Loucy (cell line): ENCODE measurements around the gene ITIH3.

ENCODE experiments used
- H2AFZ ChIP-seq: fragments of 200-600 bp; sonication (generic); 2 replicates; pipeline ENCODE4 v1.6.0; 2016; ENCODE audit warnings: antibody characterized with exemption, mild to moderate bottlenecking, low read length, moderate library complexity
- H3F3A ChIP-seq: fragments of 200-600 bp; 2 replicates; pipeline ENCODE4 v1.6.0; 2016; ENCODE audit warnings: antibody characterized with exemption, low read depth, mild to moderate bottlenecking
- H3K27me3 ChIP-seq: fragments of 200-600 bp; sonication (generic); 2 replicates; pipeline ENCODE4 v1.6.1; 2014; ENCODE audit warnings: low read length, mild to moderate bottlenecking; ENCODE audit not compliant: insufficient read depth, poor library complexity, severe bottlenecking
- H3K36me3 ChIP-seq: fragments of 200-600 bp; sonication (generic); 2 replicates; pipeline ENCODE4 v1.6.1; 2016; ENCODE audit warnings: low read length; ENCODE audit not compliant: insufficient read depth
- H3K4me1 ChIP-seq: fragments of 200-600 bp; sonication (generic); 2 replicates; pipeline ENCODE4 v1.5.1; 2014; ENCODE audit warnings: low read length, mild to moderate bottlenecking; ENCODE audit not compliant: insufficient read depth, poor library complexity, severe bottlenecking
- H3K4me2 ChIP-seq: fragments of 200-600 bp; sonication (generic); 2 replicates; pipeline ENCODE4 v1.6.0; 2014; ENCODE audit warnings: antibody characterized with exemption, low read length, low read depth, mild to moderate bottlenecking; ENCODE audit not compliant: poor library complexity, severe bottlenecking
- H3K4me3 ChIP-seq: fragments of 200-600 bp; sonication (generic); 2 replicates; pipeline ENCODE4 v1.5.1; 2014; ENCODE audit warnings: low read length, mild to moderate bottlenecking, mixed read lengths; ENCODE audit not compliant: poor library complexity, severe bottlenecking
- H3K79me2 ChIP-seq: fragments of 200-600 bp; sonication (generic); 2 replicates; pipeline ENCODE4 v1.6.1; 2014; ENCODE audit warnings: low read length; ENCODE audit not compliant: insufficient read depth
- H3K9ac ChIP-seq: fragments of 200-600 bp; sonication (generic); 2 replicates; pipeline ENCODE4 v1.6.0; 2014; ENCODE audit warnings: mild to moderate bottlenecking, low read depth, low read length, moderate library complexity; ENCODE audit not compliant: poor library complexity, severe bottlenecking
- H3K9me2 ChIP-seq: fragments of 200-600 bp; sonication (generic); replicated peaks from 2 replicates; pipeline ENCODE4 v1.6.1; 2016; ENCODE audit warnings: low read depth, low read length, mixed read lengths
- H3K9me3 ChIP-seq: fragments of 200-600 bp; sonication (generic); 2 replicates; pipeline ENCODE4 v1.6.1; 2014; ENCODE audit warnings: mild to moderate bottlenecking, antibody characterized with exemption, low read length, low read depth; ENCODE audit not compliant: insufficient read depth
- H4K20me1 ChIP-seq: fragments of 200-600 bp; sonication (generic); 2 replicates; pipeline ENCODE4 v1.6.0; 2014; ENCODE audit warnings: antibody characterized with exemption, low read length, mild to moderate bottlenecking; ENCODE audit not compliant: insufficient read depth, poor library complexity, severe bottlenecking
- EZH2phosphoT487 ChIP-seq: fragments of 200-600 bp; IDR thresholded peaks from 2 replicates; pipeline ENCODE4 v1.6.1; 2018; ENCODE audit warnings: antibody characterized with exemption, mild to moderate bottlenecking, moderate library complexity, borderline replicate concordance
- TF ChIP-seq, protein P1 (sequence below): fragments of 200-600 bp; sonication (generic); conservative IDR thresholded peaks from 2 replicates; pipeline ENCODE4 v1.5.1; 2014; ENCODE audit warnings: mild to moderate bottlenecking, antibody characterized with exemption, low read length

ITIH3 gene

DNA sequence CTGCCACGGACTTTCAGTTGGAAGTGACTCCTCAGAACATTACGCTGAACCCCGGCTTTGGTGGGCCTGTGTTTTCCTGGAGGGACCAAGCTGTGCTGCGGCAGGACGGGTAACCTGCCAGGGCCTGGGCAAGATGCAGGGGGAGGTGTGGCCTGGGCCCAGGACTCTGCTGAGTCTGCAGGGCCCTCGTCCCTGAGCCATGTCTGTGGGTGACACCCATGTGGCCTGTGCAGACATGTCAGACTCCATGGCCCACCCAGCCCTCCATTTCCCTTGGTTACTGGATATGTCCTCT, 4.9 kb upstream of the ITIH3 start:
- H4K20me1 ChIP-seq = no peaks in the 10 kb centered on the region
- H3K9ac ChIP-seq = no peak overlapping the region
- H3K4me2 ChIP-seq = no peak overlapping the region
- H3K9me3 ChIP-seq = no peaks in the 10 kb centered on the region
- H3F3A ChIP-seq = no peaks in the 10 kb centered on the region
- TF ChIP-seq, protein P1, sequence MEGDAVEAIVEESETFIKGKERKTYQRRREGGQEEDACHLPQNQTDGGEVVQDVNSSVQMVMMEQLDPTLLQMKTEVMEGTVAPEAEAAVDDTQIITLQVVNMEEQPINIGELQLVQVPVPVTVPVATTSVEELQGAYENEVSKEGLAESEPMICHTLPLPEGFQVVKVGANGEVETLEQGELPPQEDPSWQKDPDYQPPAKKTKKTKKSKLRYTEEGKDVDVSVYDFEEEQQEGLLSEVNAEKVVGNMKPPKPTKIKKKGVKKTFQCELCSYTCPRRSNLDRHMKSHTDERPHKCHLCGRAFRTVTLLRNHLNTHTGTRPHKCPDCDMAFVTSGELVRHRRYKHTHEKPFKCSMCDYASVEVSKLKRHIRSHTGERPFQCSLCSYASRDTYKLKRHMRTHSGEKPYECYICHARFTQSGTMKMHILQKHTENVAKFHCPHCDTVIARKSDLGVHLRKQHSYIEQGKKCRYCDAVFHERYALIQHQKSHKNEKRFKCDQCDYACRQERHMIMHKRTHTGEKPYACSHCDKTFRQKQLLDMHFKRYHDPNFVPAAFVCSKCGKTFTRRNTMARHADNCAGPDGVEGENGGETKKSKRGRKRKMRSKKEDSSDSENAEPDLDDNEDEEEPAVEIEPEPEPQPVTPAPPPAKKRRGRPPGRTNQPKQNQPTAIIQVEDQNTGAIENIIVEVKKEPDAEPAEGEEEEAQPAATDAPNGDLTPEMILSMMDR = no peak
- TF ChIP-seq EZH2phosphoT487 = no peak
- H3K4me1 ChIP-seq = no peaks in the 10 kb centered on the region
- no peaks in the 10 kb centered on the region for H3K79me2 ChIP-seq
- H2AFZ ChIP-seq = no peak overlapping the region
- no peaks in the 10 kb centered on the region for H3K9me2 ChIP-seq
- H3K27me3 ChIP-seq = no peaks in the 10 kb centered on the region
- no peak overlapping the region for H3K4me3 ChIP-seq
- H3K36me3 ChIP-seq = no peaks in the 10 kb centered on the region

GRCh38 chr3:52790337-52790736, 4.3 kb upstream of the ITIH3 start:
- Histone ChIP-seq H3K9ac (no peak overlapping the region), H3K4me3 (no peak overlapping the region), H2AFZ (no peak overlapping the region), H3K4me1 (no peaks in the 10 kb centered on the region), H3K9me2 (no peaks in the 10 kb centered on the region), H3K27me3 (no peaks in the 10 kb centered on the region), H3K9me3 (no peaks in the 10 kb centered on the region), H4K20me1 (no peaks in the 10 kb centered on the region), H3K4me2 (no peak overlapping the region), H3K36me3 (no peaks in the 10 kb centered on the region), H3F3A (no peaks in the 10 kb centered on the region), H3K79me2 (no peaks in the 10 kb centered on the region)
- TF ChIP-seq EZH2phosphoT487 = no peak
- TF ChIP-seq, protein P1 = no peak

DNA sequence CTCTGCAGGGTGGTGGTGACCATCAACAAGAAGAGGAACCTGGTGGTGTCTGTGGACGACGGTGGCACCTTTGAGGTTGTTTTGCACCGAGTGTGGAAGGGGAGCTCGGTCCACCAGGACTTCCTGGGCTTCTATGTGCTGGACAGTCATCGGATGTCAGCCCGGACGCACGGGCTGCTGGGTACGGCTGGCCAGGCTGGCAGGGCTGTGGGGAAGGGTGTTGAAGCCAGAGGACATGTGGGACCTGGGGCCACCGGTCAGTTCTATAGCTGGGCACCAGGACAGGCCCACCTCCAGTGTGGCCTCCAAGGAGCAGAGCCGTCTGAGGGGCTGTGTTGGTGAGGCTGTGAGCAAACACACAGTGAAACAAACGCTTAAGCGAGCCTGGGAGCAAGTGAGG, 3.9 kb upstream of the ITIH3 start:
- TF ChIP-seq, protein P1 = no peak
- TF ChIP-seq EZH2phosphoT487 = no peak
- no peaks in the 10 kb centered on the region for H4K20me1 ChIP-seq
- H3K9ac ChIP-seq = no peak overlapping the region
- no peaks in the 10 kb centered on the region for H3K4me1 ChIP-seq
- no peak overlapping the region for H3K4me2 ChIP-seq
- H2AFZ ChIP-seq = no peak overlapping the region
- no peaks in the 10 kb centered on the region for H3F3A ChIP-seq
- no peaks in the 10 kb centered on the region for H3K9me2 ChIP-seq
- H3K4me3 ChIP-seq = no peak overlapping the region
- no peaks in the 10 kb centered on the region for H3K79me2 ChIP-seq
- no peaks in the 10 kb centered on the region for H3K36me3 ChIP-seq
- H3K9me3 ChIP-seq = no peaks in the 10 kb centered on the region
- no peaks in the 10 kb centered on the region for H3K27me3 ChIP-seq

DNA sequence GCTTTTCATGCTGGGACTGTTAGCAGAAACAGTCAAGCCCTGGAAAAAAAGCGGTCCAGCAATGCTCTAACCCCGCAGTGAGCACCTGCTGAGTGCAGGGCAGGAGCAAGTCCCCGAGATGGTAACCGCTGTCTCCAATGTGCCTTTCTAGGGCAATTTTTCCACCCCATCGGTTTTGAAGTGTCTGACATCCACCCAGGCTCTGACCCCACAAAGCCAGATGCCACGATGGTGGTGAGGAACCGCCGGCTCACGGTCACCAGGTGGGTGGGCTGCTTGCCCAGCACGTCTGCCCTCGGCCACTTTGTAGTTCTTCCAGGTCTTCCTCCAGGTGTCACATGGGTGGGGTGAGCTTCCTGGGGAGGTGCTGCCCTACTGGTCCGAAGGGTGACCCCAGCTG, 3.2 kb upstream of the ITIH3 start:
- no peaks in the 10 kb centered on the region for H3K4me1 ChIP-seq
- H3F3A ChIP-seq = no peaks in the 10 kb centered on the region
- H3K36me3 ChIP-seq = no peaks in the 10 kb centered on the region
- TF ChIP-seq EZH2phosphoT487 = no peak
- TF ChIP-seq, protein P1 = no peak
- H3K9me3 ChIP-seq = no peaks in the 10 kb centered on the region
- H4K20me1 ChIP-seq = no peaks in the 10 kb centered on the region
- no peaks in the 10 kb centered on the region for H3K27me3 ChIP-seq
- H3K79me2 ChIP-seq = no peaks in the 10 kb centered on the region
- H3K4me3 ChIP-seq = no peak overlapping the region
- no peaks in the 10 kb centered on the region for H3K9me2 ChIP-seq
- H2AFZ ChIP-seq = no peak overlapping the region
- H3K4me2 ChIP-seq = no peak overlapping the region
- no peak overlapping the region for H3K9ac ChIP-seq
